ENCODE data around the gene KCNK15. TPM values are rescaled to one million over a fixed set of nuclear protein-coding genes. Genes with fewer than 3 reads are reported as not detected.

The KCNK15 gene
- total and polyA plus RNA-seq, 10 of the 15 experiments (the other 5 are each of a cell fraction or from before 2014, with no cell fraction given) = not detected

- TF ChIP-seq BCL11A (IDR thresholded peaks at IDR 0.05; ENCODE audit: low read depth, low read length) = no peak
- TF ChIP-seq MEF2B (IDR thresholded peaks at IDR 0.05; ENCODE audit: partially characterized antibody, poor library complexity, severe bottlenecking) = no peak
- TF ChIP-seq BRCA1 (IDR thresholded peaks at IDR 0.05; ENCODE audit: low read depth, low read length) = no peak
- TF ChIP-seq SMAD1 (IDR thresholded peaks at IDR 0.05; ENCODE audit: low read depth, partially characterized antibody) = no peak
- TF ChIP-seq ATF7 (IDR thresholded peaks at IDR 0.05; ENCODE audit: low read depth) = no peak
Measured at GRCh38 chr20:44765091-44765490, 19.4 kb downstream of the KCNK15 start (continued).

- DNase-seq (ENCODE audit: low read depth, low spot score) (no peak), FAIRE-seq (no peak), ATAC-seq (no peak)
- intact Hi-C loops (cut with micrococcal nuclease; ENCODE audit: unreplicated experiment) (no loop called here), in situ Hi-C loops (cut with MboI) (no loop called here)
- H3K27me3 ChIP-seq (replicated peaks in 1 of 2; ENCODE audit: control insufficient read depth in 2 of 2, insufficient read depth in 2 of 2, low read length in 1 of 2) = no peaks in the 10 kb centered on the region
- H3K9ac ChIP-seq (ENCODE audit: control insufficient read depth, insufficient read depth, low read length) = no peak overlapping the region
- 3% methylated on average over 7 of the region's 7 CpGs for WGBS (ENCODE audit: insufficient coverage, insufficient replicate concordance, low lambda C conversion rate, missing lambda C conversion rate)
- no peak overlapping the region for H3K4me2 ChIP-seq (ENCODE audit: control insufficient read depth, insufficient read depth)
- H4K20me1 ChIP-seq (ENCODE audit: control insufficient read depth, insufficient read depth) = no peaks in the 10 kb centered on the region
- H3K36me3 ChIP-seq (ENCODE audit: control insufficient read depth in 2 of 2, insufficient read depth in 2 of 2, low read length in 1 of 2) = no peaks in the 10 kb centered on the region
- ChIA-PET CTCF (no interaction called here), POLR2A (no interaction called here), SMC1A (ENCODE audit: uncharacterized antibody, unreplicated experiment) (no interaction called here), RAD21 (ENCODE audit: unreplicated experiment) (interaction anchor here (0.7 kb wide), 1 partner anchor 216 kb away, joined by 3 read pairs; no protein-coding TSS in a partner anchor)
- no peak overlapping the region for H3K4me3 ChIP-seq
- no peak overlapping the region for H3K27ac ChIP-seq (ENCODE audit: control insufficient read depth, insufficient read depth)
- H3K4me1 ChIP-seq (ENCODE audit: control insufficient read depth, insufficient read depth, low read length) = no peaks in the 10 kb centered on the region; the same call in 1 of the 2 replicates
- H3K9me3 ChIP-seq (replicated peaks; ENCODE audit: control insufficient read depth, insufficient read depth, low read length) = no peaks in the 10 kb centered on the region
- BruUV-seq (replicated peaks) = no TSS peak
- H2AFZ ChIP-seq (ENCODE audit: control insufficient read depth, low read depth, low read length) = no peak overlapping the region
- no peaks in the 10 kb centered on the region for H3K79me2 ChIP-seq (ENCODE audit: control insufficient read depth, insufficient read depth, low read length)
- no peak for TF ChIP-seq MYB (IDR thresholded peaks at IDR 0.05; ENCODE audit: borderline replicate concordance, low read depth, low read length)
- TF ChIP-seq RELA (IDR thresholded peaks at IDR 0.05; ENCODE audit: borderline replicate concordance, partially characterized antibody) = no peak
- TF ChIP-seq IRF4 (IDR thresholded peaks at IDR 0.05; ENCODE audit: low read depth, low read length) = no peak
- no peak for TF ChIP-seq RUNX3 (IDR thresholded peaks at IDR 0.05; ENCODE audit: low read length)
- TF ChIP-seq ZNF274 (IDR thresholded peaks at IDR 0.05; ENCODE audit: insufficient read depth, insufficient read length) = no peak
- TF ChIP-seq, protein P1, sequence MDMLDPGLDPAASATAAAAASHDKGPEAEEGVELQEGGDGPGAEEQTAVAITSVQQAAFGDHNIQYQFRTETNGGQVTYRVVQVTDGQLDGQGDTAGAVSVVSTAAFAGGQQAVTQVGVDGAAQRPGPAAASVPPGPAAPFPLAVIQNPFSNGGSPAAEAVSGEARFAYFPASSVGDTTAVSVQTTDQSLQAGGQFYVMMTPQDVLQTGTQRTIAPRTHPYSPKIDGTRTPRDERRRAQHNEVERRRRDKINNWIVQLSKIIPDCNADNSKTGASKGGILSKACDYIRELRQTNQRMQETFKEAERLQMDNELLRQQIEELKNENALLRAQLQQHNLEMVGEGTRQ (IDR thresholded peaks at IDR 0.05; ENCODE audit: borderline replicate concordance, low read depth, low read length) = no peak
Measured at GRCh38 chr20:44765701-44766347, 20.2 kb downstream of the KCNK15 start.
